ENCODE data around the gene H6PD. TPM values are rescaled to one million over a fixed set of nuclear protein-coding genes. Genes with fewer than 3 reads are reported as not detected.

Gene H6PD
- total RNA-seq, 1 experiment from 2014 or later = 10.0 TPM

DNA sequence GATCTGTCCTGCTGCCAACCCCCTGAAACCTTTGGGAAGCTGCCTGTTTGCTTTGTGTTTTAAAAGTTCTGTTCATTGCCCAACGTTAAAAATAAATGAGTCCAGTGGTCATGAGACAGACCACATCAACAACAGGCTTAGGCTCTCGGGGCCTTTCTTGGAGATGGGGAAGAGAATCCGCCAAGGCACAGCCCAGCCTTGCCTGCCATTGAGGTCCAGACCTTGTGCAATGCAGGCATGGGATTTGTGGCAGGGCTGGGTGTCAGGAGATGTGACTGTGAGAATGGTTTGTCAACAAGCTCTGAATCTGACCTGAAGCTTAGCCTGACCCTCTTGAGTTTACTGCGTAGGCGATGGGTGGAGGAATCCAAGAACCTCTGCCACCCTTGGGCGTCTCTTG is 62.3 kb downstream of the H6PD start:
- DNase-seq (ENCODE audit: low spot score) = no peak

DNA sequence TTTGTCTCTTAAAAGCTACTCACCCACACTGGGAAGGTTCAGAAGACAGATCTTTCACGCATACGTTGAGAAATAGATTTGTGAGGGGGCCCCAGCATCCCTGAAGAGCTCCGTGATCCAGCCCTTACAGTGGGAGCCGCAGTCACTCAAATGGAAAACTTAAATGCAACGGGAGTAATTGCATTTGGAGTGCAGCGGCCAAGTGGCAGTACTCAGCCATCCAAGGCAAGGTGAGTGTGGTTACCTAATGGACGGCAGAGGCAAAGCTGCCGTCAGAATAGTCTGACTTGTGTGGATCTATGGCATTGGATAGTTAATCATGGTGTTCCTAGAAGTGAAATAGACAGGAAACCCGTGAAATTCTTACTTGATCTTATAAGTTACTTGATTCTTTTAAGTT is 63.3 kb downstream of the H6PD start:
- no peak for DNase-seq (ENCODE audit: low spot score)

DNA sequence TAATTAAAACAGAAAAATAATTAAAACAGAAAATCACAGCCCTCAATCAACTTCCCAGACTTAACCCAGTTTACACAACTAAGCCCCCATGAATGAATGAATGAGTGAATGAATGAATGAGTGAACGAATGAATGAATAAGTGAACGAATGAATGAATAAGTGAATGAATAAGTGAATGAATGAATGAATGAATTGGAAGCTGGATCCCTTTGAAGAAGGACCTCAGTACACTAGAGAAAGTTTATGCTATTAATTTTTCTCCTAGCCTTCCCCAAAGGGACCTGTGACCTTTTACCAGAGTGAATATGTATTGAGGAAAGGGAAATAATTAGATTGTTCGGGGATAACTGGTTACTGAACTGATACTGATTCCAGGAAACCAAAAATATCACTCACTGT is 63.7 kb downstream of the H6PD start:
- DNase-seq (ENCODE audit: low spot score) = no peak

DNA sequence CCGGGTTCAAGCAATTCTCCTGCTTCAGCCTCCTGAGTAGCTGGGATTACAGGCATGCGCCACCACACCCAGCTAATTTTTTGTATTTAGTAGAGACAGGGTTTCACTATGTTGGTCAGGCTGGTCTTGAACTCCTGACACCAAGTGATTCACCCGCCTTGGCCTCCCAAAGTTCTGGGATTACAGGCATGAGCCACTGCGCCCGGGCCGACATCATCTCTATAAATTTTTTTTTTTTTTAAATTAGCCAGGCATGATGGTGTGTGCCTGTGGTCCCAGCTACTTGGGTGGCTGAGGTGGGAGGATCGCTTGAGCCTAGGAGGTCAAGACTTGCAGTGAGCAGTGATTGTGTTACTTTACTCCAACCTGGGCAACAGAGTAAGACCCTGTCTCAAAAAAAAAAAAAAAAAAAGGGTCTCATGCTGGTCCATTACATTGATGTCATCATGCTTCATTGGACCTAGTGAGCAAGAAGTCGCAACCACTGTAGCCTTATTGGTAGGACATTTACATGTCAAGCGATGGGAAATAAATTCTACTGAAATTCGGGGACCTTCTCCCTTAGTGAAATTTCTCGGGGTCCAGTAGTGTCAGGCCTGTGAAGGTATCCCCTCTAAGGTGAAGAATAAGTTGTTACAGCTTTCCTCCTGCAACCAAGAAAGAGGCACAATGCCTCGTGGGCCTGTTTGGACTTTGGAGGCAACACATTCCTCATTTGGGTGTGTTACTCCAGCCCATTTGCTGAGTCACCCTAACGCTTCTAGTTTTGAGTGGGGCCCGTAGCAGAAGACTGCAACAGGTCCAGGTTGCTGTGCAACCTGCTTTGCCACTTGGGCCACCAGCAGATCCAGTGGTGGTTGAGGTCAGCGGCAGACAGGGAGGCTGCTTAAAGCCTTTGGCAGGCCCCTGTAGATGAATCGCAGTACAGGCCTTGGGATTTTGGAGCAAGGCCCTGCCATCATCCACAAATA is 65.3 kb downstream of the H6PD start:
- peak; percentile 86 for DNase-seq (ENCODE audit: low spot score)

DNA sequence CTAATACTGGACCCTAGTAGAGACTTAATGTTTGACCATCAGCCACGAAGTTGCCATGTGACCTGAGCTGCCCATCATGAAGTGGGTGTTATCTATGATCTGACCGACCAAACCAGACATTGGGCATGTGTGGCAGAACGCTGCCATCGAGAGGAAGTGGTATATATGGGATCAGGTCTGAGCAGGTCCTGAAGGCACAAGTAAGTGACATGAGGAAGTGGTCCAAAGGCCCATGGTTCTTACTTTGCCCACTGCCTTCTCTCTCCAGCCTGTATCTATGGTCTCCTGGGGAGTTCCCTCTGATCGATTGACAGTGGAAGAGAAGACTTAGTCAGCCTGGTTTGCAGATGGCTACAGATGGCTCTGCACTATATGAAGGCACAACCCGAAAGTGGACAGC is 66.0 kb downstream of the H6PD start:
- no peak for DNase-seq (ENCODE audit: low spot score)

DNA sequence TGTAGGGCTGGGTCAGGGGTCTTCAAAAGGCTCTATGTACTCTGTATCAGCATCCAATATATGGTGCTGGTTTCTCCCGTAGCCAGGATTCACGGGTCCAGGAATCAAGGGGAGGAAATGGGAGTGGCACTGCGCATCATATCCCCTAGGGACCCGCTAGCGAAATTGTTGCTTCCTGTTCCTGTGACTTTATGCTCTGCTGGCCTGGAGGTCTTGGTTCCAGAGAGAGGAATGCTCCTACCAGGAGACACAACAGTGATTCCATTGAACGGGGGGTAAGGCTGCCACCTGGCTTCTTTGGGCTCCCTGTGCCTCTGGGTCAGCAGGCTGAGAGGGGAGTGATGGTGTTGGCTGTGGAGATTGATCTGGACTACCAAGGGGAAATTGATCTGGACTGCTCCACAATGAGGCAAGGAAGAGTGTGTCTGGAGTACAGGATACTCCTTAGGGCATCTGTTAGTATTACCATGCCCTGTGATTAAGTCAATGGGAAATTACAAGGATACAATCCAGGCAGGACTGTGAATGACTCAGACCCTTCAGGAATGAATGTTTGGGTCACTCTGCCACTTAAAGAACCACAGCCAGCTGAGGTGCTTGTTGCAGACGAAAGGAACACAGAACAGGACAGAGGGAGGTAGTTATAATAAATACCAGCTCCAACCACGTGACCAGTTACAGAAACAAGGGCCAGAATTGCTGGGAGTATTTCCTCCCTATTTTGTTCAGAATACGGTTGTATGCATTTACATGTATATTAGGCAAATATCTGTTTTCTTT is 68.4 kb downstream of the H6PD start:
- peak; percentile 66 for DNase-seq (ENCODE audit: low spot score)

DNA sequence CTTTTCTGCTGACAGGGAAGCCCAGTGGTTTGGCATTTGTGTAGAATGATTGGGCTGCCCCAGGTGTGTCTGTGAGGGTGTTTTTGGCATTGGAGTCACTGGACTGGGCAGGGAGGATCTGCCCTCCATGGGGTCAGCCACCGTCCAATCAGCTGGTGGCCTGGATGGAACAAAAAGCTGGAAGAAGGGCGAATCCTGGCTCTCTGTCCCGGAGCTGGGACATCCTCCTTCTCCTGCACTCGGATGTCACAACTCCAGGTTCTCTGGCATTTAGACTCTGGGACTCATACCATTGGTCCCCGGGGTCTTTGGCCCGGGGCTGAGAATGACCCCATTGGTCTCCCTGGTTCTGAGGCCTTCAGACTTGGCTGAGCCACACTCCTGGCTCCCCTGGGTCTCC is 69.3 kb downstream of the H6PD start:
- no peak for DNase-seq (ENCODE audit: low spot score)

DNA sequence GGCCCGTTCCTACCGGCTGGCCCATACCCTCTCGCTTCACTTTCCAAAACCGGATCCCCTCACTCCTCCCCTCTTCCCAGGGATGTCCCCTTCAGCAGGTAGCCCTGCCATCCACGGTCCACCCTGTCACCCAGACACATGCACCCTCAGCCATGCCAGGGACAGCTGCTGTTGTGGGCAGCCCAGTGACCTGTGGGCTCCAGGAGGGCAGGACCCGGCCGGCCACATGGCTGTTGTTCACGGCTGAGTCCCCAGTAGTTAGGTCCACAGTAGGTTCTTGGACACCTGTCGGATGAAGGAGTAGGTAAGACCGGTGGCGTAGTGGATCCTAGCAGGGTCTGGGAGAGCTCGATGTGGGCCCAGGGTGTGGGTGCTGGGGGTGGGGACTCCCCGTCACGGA is 70.6 kb downstream of the H6PD start:
- DNase-seq (ENCODE audit: low spot score) = no peak

DNA sequence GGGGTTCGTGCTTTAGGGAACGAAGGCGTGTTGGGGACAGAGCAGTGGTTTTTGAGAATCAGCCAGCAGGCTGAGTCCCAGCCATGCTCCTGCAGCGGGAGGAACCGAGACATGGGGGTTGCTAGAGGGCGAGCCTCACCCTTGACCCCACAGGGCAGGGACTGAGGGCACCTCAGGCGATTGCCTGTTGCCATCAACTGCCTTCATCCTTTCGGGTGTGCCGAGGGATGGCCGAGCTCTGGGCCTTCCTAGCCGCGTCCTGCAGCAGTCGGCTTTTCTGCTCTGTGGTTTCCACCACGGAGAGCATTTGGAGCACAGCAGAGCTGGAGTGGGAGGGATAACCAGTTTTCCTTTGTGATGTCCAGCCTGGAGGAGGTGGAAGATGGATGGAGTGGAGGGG is 71.4 kb downstream of the H6PD start:
- DNase-seq (ENCODE audit: low spot score) = no peak

DNA sequence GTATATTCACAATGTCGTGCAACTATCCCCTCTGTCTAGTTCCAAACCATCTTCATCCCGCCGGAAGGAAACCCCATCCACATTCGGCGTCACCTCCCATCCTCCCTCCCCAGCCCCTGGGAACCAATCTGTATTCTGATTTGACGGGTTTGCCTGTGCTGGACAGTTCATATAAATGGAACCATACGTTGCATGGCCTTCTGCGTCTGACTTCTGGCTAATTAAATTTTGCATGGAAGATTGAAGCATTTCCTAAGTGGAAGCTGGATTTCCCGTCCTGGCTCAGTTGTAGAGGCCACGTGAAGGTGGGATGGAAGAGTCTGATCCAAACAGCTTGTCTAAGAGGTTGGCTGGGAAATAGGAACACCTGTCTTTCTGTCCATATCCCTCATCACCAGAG is 72.7 kb downstream of the H6PD start:
- DNase-seq (ENCODE audit: low spot score) = no peak

DNA sequence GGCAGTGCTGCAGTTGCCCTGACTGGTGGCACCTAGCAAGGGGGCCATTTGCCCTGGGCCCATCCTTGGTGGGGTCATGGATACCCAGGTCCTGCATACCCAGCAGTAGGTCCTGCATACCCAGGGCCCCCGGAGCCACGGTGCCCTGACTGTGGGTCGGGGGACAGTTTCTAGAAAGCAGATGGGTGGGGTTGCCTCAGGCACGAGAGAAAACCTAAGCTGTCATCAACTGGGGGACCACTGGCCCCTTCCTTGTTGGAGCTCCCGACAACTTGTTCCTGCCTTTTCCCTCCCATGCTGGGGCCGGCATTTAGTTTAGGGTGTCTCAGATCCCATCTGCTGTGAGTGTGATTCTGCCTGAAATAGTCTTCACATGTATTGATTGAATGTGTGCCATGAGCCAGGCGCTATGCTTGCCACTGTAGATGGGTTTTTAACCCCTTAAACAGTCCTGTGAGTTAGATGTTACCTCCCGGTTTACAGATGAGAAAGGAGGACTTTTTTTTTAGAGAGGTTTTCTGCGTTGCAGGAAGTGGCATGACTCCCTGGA is 73.7 kb downstream of the H6PD start:
- DNase-seq (ENCODE audit: low spot score) = no peak

DNA sequence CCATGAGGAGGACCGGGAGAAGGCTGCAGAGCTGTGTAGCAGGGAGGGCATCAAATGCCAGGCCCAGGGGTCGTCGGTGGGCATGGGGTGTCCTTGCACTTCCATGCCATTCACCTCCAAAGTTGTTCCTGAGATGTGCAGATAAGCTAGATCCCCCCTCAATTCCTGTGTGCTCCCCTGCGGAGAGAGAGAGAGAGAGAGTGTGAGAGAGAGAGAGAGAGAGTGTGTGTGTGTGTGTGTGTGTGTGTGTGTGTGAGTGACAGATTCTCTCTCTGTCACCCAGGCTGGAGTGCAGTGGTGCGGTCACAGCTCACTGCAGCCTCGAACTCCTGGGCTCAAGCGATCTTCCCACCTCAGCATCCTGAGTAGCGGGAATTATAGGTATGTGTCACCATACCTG is 74.5 kb downstream of the H6PD start:
- DNase-seq (ENCODE audit: low spot score) = no peak

DNA sequence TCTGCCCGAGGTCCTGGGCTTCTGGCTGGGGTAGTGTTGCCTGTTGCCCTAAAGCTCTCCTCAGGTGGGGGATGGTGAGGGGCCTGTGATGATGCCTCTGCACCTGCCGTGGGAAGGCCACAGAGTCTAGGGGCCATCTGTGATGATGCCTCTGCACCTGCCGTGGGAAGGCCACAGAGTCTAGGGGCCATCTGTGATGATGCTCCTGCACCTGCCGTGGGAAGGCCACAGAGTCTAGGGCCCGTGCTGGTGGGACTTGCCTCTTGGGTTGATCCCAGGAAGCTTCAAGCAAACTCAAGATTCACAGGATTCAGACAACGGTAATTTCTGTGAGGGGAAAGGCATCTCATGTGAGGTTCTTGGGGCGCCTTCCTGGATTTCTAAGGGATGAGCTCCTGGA is 75.4 kb downstream of the H6PD start:
- no peak for DNase-seq (ENCODE audit: low spot score)

DNA sequence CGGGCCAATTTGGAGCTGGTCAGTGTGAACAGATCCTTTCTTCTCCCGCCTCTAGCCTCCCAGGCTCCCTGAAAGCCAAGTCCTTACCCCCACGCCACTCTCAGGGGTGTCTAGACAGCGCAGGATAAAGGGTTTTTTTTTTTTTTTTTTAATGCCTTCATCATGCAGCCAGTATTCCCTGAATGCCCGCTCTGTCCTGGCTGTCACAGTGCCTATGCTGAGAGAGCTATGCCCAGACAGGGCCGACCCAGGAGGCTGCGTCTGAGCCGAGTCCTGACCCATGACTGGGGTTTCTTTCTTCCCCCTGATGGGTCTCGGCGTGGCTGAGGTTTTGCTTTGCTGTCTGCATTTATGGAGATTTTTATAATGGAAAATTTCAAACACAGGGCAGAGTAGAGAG is 76.5 kb downstream of the H6PD start:
- no peak for DNase-seq (ENCODE audit: low spot score)

DNA sequence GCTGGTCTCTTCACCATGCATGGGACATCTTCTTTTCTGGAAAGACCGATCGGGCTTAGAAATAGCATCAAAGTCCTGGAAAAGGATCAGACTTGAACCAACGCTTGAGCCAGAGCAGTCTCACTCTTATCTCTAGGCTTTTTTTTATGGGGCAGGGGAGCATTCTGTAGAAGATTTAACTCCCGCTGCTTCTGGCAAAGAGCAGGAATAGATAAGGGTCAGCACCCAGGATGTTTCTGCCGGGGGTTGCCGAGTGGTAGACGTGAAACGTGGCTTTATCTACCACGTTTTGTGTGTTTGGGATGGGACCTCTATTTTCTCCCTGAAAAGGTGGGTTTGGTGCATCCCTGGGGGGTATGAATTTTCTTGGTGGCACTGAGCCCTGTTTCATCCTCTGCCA is 76.9 kb downstream of the H6PD start:
- DNase-seq (ENCODE audit: low spot score) = no peak

DNA sequence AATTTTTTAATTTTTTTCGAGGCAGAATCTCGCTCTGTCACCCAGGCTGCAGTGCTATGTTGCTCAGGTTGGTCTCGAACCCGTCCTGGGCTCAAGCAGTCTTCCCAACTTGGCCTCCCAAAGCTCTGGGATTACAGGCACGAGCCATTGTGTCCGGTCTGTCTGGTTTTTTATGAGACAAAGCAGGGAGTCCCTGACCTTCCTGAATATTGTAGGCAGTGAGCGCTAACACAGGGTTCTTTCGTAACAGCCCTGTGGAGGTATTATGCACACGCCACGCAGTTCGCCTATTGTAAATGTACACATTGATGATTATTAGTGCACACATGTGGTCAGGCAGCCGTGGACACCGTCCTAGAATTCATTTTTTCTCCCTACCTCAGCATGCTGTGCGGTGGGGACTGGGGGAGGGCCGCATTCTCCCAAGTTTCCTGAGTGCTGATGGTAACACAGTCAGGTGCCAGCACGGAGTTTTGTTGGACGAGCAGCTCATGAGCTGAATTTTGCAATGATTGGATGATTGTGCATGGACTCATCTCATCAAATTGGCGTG is 77.7 kb downstream of the H6PD start:
- DNase-seq (ENCODE audit: low spot score) = no peak

DNA sequence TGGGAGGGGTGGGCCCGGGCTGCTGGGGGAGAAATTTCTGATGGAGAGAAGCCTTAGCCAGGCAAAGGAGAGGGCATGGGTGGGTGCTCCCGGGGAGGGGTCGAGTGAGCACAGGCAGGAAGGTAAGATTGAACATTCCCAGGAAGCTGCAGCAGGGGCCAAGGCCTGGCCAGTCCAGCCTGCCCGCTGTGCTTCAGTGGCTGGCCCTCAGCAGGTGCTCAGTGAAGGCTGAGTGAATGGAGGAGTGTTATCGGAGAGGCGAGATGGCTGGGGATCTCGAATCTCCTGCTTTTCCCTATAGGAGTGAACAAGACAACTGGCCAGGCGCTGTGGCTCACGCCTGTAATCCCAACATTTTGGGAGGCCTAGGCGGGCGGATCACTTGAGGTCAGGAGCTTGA is 79.0 kb downstream of the H6PD start:
- DNase-seq (ENCODE audit: low spot score) = no peak

DNA sequence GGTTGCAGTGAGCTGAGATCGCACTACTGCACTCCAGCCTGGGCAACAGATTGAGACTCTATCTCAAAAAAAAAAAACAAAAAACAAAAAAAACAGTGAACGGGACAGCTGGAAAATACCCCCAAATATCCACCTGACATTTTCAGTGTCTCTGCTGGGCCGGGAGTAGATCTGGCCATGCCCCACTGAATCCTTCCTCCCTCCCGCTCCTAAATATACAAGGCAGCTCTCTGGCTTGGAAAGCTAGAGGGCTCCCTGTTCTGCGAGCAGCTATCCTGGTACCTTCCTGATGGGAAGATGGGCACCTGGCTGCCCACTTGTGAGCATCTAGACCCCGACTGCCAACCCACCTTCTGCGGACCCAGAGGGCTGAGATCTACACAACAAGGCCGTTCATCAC is 79.5 kb downstream of the H6PD start:
- no peak for DNase-seq (ENCODE audit: low spot score)

DNA sequence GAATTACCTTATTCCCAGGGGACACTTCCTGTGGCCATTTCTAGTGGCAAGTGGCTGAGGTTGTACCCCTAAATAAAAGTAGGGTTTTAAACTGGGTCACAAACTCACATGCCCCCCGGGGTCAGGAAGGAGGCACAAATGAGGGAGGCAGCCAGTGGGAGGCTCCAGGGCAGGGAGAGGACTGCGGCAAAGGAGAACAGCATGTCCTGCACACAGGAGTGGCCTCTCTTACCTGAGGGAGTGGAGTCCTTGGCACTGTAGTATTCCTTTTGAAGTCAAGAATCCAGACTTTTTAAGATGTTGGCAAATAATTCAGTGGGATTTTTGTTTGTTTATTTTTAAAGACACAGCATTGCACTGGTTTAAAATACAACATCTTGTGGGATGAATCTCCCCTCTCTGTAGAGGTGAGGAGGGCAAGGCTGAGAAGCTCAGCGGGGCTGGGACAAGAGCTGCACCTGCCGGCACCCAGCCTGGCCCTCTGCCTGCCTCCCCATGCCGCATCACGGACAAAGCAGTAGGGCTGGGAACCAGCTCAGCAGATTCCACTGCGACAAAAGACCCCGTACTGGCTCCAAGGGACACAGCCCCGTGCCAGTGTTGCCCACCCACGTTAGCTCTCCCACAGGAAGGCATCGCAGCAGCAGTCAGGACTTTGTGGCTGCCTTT is 80.3 kb downstream of the H6PD start:
- DNase-seq (ENCODE audit: low spot score) = no peak

DNA sequence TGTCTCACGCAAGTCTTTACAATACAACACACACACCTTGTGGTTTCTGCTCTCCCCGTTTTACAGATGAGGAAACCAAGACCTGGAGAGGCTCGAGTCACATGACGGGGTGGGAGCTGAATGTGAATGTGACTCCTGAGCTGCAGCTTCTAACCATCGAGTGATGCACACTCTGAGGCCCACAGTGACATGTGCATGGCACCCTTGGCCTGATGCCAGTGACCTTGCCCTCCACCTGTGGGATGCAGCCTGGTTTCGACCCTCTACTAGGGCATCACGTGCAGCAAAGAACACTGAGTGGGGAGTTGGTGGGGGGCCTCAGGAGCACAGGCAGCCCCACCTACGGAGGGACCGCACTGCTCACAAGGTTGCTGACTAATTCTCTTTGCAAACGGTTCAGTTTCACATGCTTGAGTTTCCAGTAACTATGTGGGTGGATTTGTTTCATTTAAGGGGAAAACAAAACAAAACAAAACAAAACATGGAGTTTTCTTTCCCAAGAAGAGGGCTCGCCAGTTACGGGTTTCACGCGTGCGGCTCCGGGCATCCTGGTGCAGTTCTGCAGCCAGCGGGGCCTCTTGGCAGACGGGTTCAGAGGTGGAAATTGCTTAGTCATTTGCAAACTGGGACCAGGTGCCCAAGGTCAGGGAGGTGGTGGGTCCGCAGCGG is 81.0 kb downstream of the H6PD start:
- no peak for DNase-seq (ENCODE audit: low spot score)

DNA sequence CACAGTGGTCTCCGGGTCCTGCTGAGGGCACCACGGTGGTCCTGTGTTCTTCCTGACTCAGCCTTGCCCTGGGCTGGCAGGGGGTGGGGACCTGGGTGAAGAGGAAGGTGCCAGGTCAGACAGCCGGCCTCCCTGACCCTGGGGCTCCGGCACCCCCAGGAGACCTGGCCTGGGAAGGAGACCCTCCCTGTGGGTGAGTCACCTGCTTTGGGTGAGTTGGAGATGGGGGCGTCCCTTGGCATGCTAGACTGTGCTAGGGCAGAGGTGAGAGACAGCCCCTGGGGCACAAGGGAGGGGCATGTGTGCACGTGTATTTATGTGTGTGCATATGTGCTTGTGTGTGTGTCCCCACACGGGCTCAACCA is 81.5 kb downstream of the H6PD start:
- no peak for DNase-seq (ENCODE audit: low spot score)
